GM21360 (cell line): Measurements from ENCODE around the gene ZBTB21.

ENCODE experiments used
- ATAC-seq: cut with Tn5 transposase; IDR thresholded peaks from one replicate; pipeline ENCODE4 v1.9.1; 2021; ENCODE audit warnings: mild to moderate bottlenecking, moderate library complexity; ENCODE audit not compliant: unreplicated experiment

Gene ZBTB21

GRCh38 chr21:42021371-42022090, 11.4 kb upstream of the ZBTB21 start:
- ATAC-seq = no peak

- ATAC-seq = no peak
These were observed 9.5 kb upstream of the ZBTB21 start for GRCh38 chr21:42019706-42020105.

- ATAC-seq = no peak
These were observed 9.0 kb upstream of the ZBTB21 start for GRCh38 chr21:42019101-42019605.

- ATAC-seq = no peak
These were observed 6.9 kb upstream of the ZBTB21 start for GRCh38 chr21:42017022-42017421.

GRCh38 chr21:42016364-42016985, 6.3 kb upstream of the ZBTB21 start:
- no peak for ATAC-seq

- no peak for ATAC-seq
These were observed 3.8 kb upstream of the ZBTB21 start for GRCh38 chr21:42013931-42014330.

- ATAC-seq = no peak
These were observed 3.2 kb upstream of the ZBTB21 start for GRCh38 chr21:42013376-42013775.

GRCh38 chr21:42012763-42013329, 2.7 kb upstream of the ZBTB21 start:
- ATAC-seq = no peak

GRCh38 chr21:42012344-42012743, 2.2 kb upstream of the ZBTB21 start:
- ATAC-seq = no peak

- peak; percentile 23 for ATAC-seq
These were observed 641 bp upstream of the ZBTB21 start for GRCh38 chr21:42010507-42011495.

- ATAC-seq = peak; percentile 18
These were observed 936 bp downstream of the ZBTB21 start for GRCh38 chr21:42009018-42009830.

- ATAC-seq = no peak
These were observed 2.7 kb downstream of the ZBTB21 start for GRCh38 chr21:42007356-42007940.

GRCh38 chr21:42006765-42007164, 3.4 kb downstream of the ZBTB21 start:
- ATAC-seq = no peak

GRCh38 chr21:42004406-42005199, 5.6 kb downstream of the ZBTB21 start:
- no peak for ATAC-seq

- ATAC-seq = no peak
These were observed 7.1 kb downstream of the ZBTB21 start for GRCh38 chr21:42003051-42003461.

GRCh38 chr21:42002421-42002958, 7.7 kb downstream of the ZBTB21 start:
- peak; percentile 77 for ATAC-seq

GRCh38 chr21:42001781-42002180, 8.4 kb downstream of the ZBTB21 start:
- ATAC-seq = no peak

GRCh38 chr21:42000908-42001307, 9.3 kb downstream of the ZBTB21 start:
- ATAC-seq = no peak

GRCh38 chr21:41997657-41998056, 12.5 kb downstream of the ZBTB21 start:
- ATAC-seq = no peak
